GM19455 (cell line): ENCODE results near the gene NPLOC4.
"Not testable (repeated sequence)": the region's sequence is repeated elsewhere in the genome, so short reads cannot be mapped to it uniquely, and the experiment has no call there.

Experiments used
- ATAC-seq: cut with Tn5 transposase; IDR thresholded peaks from one replicate; pipeline ENCODE4 v1.9.1; 2021; ENCODE audit not compliant: unreplicated experiment

The NPLOC4 gene

DNA sequence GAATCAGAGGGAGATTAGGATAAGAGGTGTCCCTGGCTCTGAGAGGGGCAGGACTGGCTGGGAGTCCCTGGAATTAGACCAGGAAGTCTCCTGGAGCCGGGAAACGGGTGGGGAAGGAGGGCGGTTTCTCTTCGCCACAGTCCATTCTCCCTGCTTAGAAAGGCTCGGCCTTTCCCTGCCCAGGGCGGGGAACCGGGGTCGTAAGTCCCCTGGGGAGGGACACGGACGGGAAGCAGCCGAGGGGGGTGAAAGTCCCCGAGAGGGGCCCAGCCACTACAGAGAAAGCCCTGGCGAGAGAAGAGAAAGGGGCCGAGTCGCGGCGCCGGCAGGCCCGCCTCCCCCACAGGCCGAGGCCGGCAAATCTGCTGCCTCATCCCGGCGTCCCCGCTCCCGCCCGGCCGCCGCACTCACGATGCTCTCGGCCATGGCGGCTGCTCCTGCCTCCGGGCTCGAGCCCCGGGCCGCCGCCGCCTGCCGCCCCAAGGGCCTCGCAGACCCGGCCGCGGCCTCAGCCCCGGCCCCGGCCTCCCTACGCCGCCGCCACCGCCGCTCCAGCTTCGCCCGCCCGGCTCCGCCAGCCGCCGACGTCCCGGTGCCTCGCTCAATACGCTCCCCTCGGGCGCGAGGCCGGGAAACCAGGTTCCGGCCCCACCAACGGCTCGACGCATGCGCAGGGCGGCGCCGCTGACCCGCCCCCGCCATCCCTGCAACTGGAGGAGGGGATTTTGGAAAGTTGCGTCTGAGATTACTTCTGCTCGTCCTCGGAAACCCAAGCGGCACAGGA is at the start of gene NPLOC4, which contains the start of gene TSPAN10:
Gene NPLOC4, minus strand, starts transcription at position 608 of the 784 bp plus-strand sequence. Its CDS starts 182 bp downstream, at position 426.
Gene TSPAN10, plus strand, starts transcription at position 692 of the 784 bp plus-strand sequence. CDS start 5,217 bp downstream, outside the sequence.
- ATAC-seq, result peak; percentile 76

DNA sequence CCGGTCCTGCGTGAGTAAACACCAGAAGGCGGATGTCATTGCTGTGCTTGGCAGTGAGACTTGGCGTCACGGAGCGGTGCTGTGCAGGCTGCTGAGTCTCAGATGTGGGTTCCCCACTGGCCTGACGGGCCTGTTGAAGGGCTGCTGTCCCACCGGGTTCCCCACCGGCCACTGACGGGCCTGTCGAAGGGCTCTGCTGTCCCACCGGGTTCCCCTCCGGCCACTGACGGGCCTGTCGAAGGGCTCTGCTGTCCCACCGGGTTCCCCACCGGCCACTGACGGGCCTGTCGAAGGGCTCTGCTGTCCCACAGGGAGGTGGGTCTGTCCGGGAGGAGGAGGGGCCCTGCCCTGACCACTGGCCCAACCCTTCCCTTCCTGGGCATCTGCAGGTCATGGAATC is 49.7 kb upstream of the NPLOC4 start:
- ATAC-seq, result no peak

DNA sequence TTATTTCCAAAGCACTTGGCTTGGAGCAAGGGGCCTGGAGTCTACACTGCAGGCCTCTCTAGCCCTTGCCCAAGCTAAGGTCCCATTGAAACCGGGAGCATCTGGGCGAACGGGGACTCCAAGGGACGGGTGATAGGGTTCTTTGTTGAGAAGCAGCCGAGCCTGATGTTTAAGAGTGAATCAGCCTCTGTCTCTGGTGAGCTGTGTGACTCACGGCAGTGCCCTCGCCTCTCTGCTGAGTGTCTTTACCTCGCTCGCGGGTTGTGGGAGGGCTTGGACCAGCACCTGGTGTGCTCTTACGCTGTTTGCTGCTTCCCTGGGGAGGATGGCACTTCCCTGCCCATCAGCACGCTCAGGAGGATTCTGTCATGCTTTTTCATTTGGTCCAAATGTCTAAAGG is 48.2 kb upstream of the NPLOC4 start:
- no peak for ATAC-seq

- no peak for ATAC-seq
These were observed 47.6 kb upstream of the NPLOC4 start for GRCh38 chr17:81684442-81684911.

DNA sequence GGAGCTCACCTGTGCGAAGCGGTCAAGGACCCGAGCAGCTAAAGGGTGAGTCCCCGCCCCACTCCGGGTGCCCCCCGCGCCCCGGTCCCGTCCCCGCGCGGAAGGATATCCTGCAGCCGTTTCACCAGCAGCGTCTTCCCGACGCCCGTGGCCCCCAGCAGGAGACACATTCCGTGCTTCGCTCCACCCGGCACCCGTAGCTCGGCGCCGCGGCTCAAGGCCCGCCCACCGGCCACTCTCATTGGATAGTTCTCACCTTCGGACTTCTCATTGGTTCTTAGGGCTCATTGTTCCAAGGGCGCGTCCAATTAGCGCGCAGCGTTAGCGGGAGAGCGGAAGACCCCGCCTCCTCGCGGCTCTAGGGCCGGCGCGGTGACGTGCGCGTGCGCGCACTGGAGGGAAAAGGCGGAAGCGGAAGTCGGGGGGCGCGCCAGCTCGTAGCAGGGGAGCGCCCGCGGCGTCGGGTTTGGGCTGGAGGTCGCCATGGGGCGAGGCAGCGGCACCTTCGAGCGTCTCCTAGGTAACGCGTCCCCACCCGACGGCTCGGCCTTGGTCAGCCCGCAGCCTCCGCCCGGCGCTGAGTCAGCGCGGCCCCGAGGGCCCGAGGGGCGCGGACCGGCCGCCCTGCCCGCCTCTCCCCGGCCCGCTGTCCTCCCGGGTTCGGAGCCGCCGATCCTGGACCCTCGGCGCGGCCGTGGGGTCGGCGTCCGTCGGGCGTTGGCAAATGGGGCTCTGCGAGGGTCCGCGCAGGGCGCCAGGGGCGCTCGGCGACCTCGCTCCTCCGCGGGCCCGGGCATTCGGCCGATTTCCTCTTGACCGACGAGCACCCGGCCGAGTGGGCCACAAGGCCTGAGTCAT is 46.9 kb upstream of the NPLOC4 start, which contains the start of the genes ARL16 and HGS:
Gene ARL16, minus strand, starts transcription at position 214 of the 858 bp plus-strand sequence. Its CDS starts 44 bp downstream, at position 170.
Gene HGS, plus strand, starts transcription at position 428 of the 858 bp plus-strand sequence. Its CDS starts 56 bp downstream, at position 484.
- peak; percentile 93 for ATAC-seq

- peak; percentile 16 for ATAC-seq
These were observed 46.3 kb upstream of the NPLOC4 start for GRCh38 chr17:81683208-81683583.

DNA sequence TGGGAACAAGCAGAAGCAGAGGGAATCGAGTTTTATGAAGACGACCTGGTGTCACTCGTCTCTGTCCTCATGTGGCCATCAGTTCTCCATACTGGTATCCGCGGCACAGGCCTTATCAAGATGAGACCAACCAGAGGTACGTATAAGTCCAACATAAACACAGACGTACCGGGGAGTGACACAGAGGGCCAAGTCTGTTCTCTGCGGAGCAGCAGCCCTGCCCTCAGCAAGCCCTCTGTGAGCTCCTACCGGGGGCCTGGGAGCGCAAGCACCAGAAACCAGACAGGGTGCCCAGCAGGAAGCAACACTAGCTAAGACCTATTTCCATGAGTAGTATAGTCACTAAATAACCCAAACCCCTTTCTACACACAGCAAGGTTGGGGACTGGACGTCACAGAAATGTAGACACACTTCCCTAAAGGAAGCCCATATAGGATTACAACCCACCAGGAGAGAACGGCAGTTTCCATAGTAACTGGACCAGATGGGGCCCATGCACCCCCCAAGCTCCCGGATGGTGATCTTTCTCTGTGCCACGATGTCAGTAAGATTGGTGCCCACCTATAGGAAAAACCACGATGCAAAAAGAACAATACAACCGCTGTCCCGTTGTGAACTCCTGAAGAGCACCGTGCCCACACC is 45.8 kb upstream of the NPLOC4 start:
- no peak for ATAC-seq

- ATAC-seq, result no peak
These were observed 44.8 kb upstream of the NPLOC4 start for GRCh38 chr17:81681672-81682071.

GRCh38 chr17:81680150-81680549 is 43.2 kb upstream of the NPLOC4 start:
- ATAC-seq, result no peak

GRCh38 chr17:81676906-81677305 is 40.0 kb upstream of the NPLOC4 start:
- ATAC-seq, result no peak

DNA sequence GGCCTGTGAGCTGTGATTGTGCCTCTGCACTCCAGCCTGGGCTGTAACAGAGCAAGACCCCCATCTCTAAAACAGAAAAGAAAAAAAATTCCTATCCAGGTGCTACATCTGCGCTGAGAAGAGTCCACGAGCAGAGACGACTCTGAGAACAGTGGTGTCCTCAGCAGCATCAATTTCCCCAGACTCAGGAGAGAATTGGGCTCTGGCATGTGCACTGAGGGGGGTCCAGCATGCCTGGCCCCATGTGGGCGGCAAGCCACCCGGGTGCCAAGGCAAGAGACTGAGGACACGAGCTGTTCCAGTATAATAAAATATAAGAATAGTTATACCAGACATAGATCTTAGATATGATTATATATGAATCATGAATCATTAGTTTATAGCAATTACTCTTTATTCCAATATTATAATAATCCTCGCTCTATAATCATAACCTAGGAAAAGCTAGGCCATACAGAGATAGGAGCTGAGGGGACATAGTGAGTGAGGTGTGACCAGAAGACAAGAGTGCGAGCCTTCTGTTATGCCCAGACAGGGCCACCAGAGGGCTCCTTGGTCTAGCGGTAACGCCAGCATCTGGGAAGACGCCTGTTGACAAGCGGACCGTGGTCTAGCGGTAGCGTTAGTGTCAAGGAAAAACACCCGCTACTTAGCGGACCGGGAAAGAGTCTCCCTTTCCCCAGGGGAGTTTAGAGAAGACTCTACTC is 38.8 kb upstream of the NPLOC4 start:
- ATAC-seq, result not testable (repeated sequence)

DNA sequence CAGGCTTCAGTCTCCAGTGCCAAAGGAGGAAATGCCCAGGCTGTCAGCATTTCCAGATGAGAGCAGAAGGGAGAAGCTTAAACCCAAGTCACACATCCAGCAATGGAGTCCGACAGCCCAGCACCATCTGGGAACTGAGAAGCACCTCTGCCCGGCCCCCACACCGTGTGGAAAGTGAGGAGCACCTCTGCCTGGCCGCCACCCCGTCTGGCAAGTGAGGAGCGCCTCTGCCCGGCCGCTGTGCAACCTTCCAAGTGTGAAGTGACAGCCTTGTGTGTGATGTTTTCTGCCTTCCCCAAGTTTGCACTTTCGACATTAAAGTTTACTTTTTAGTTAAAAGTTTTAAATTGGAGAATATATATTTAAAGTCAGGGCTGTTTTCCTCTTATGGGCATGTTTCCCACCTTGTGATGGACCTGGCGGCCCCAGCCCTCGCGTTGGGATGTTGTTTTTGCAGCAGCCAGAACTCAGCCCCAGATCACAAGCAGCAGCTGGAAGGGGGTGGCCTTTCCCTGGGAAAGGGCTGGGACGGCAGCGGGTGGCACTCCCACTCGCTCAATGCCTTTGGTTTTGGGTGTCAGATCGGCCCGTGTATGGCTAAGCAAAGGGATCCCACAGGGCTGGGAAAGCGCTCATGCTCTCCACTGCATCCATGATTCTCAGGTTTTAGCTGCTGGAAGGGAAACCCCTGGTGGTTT is 36.8 kb upstream of the NPLOC4 start:
- ATAC-seq, result no peak

DNA sequence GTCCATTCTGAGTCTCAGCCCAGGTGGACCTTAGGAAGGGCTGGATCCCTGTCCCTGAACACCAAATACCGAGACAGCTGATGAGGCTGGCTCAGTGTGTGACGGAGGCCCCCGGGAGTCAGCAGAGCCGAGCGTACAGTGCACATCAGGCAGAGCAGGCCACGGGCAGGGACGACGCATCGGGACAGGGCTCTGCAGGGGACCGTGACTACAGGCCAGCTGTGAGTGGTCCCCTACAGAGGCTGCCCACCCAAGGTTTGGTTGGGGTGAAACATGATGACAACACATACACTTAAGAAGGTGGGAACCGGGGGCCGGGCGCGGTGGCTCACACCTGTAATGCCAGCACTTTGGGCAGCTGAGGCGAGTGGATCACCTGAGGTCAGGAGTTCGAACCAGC is 36.0 kb upstream of the NPLOC4 start:
- ATAC-seq, result no peak

- ATAC-seq, result no peak
These were observed 35.6 kb upstream of the NPLOC4 start for GRCh38 chr17:81672504-81672903.

DNA sequence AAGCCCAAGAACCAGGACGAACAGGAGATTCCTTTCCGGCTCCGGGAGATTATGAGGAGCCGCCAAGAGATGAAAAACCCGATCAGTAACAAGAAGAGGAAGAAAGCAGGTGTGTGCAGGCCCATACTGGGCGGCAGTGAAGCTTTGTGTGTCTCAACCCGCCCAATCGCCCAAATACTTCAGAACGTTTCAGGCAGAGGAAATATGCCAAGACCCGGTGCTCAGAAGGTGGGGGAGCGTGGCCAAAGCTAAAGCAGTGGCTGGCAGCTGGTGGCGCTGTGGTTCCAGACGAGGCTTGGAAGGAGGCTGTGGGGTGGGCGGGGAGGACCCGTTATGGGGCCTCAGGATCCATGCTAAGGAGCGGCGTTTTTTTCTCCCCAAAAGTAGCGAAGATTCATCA is 30.8 kb upstream of the NPLOC4 start:
- ATAC-seq, result no peak

DNA sequence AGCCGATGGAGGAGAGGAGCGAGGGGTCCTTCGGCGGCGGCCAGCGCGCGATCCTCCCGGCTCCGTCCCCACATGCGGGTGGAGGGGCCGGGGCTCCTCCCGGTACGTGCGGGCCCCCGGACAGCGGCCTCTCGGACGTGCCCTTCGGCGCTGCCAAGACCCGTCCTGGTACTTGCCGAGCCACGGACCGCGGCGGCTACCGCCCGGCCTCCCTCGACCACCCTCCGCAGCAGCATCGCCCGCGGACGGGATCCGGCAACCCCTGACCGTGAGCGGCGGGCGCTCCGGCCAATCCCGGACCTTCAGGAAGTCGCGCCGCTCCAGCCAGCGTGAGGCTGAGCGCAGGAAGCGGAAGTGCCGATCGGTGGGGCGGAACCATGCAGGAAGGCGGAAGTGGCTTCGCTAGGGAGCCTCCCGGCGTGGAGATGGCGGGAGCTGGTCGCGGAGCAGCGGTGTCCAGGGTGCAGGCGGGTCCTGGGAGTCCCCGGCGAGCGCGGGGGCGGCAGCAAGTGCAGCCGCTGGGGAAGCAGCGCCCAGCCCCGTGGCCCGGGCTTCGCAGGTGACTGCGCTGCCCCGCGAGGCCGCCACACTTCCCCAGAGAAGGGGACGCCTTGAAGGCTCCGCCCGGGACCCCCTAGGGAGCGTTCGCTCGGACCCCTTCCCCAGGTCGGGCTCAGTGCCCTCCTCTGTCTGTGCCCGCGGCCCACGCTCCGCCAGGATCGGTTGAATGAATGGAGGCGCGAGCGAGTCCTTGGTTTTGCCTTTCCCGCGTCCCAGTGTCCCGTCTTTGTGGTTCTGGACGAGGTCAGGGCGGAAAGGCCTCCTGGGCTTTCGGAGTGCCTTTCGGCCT is 29.7 kb upstream of the NPLOC4 start, which contains the start of the genes CCDC137 and OXLD1:
Gene CCDC137, plus strand, starts transcription at position 396 of the 850 bp plus-strand sequence. Its CDS starts 30 bp downstream, at position 426.
Gene OXLD1, minus strand, starts transcription at position 264 of the 850 bp plus-strand sequence. Its CDS starts 28 bp downstream, at position 236.
- ATAC-seq, result peak; percentile 90

DNA sequence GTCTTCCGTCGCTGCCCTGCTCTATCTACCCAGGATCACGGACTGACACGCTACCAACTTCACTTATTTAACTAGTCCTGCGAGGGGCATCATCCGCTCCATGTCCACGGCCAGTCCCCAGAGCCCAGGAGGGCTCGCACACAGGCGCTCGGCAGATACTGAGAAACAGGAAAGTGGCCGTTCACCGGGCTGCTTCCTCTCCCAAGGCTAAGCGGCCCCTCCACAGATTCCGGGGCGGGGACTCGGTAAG is 29.1 kb upstream of the NPLOC4 start:
- ATAC-seq, result peak; percentile 12

- ATAC-seq, result no peak
These were observed 28.5 kb upstream of the NPLOC4 start for GRCh38 chr17:81665205-81666091.
